Erythroblast (primary cell): Measurements from ENCODE around the gene COL24A1.
"Not testable (repeated sequence)": the region's sequence is repeated elsewhere in the genome, so short reads cannot be mapped to it uniquely, and the experiment has no call there.

Experiments used
- GATA1 ChIP-seq: IDR thresholded peaks from 2 replicates; pipeline ENCODE4 v1.6.1; 2011; ENCODE audit warnings: low read depth, mild to moderate bottlenecking, control low read depth, low read length, moderate library complexity
- POLR2A ChIP-seq: IDR thresholded peaks from 2 replicates; pipeline ENCODE4 v1.6.1; 2011; ENCODE audit warnings: mild to moderate bottlenecking, low read length

DNA sequence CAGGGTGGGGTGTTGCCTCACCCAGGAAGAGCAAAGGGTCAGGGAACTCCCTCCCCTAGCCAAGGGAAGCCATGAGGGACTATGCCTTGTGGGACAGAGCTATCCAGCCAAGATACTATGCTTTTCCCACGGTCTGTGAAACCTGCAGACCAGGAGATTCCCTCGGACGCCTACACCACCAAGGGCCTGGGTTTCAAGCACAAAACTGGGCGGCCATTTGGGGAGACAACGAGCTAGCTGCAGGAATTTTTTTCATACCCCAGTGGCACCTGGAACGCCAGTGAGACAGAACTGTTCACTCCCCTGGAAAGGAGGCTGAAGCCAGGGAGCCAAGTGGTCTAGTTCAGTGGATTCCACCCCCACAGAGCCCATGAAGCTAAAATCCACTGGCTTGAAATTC lies 84.7 kb downstream of the COL24A1 start:
- TF ChIP-seq POLR2A, GATA1: not testable (repeated sequence)
